ENCODE data around the gene KRTAP10-4. TPM values are rescaled to one million over a fixed set of nuclear protein-coding genes. Genes with fewer than 3 reads are reported as not detected.
"Not testable (repeated sequence)": the region's sequence is repeated elsewhere in the genome, so short reads cannot be mapped to it uniquely, and the experiment has no call there.

The KRTAP10-4 gene
- total RNA-seq, 4 donors from 2014 or later: not detected

GRCh38 chr21:44590311-44590721, 16.8 kb downstream of the KRTAP10-4 start:
- intact Hi-C loops (cut with DNase I; ENCODE audit: low total_unique reads): no loop called here
- H3K9me3 ChIP-seq: no peaks in the 10 kb centered on the region
- no peak overlapping the region for H3K4me3 ChIP-seq
- H3K27ac ChIP-seq: no peak overlapping the region
- no peaks in the 10 kb centered on the region for H3K27me3 ChIP-seq
- no peak for TF ChIP-seq CTCF (IDR thresholded peaks at IDR 0.05)
- TF ChIP-seq POLR2A (IDR thresholded peaks at IDR 0.05): no peak
- no peak for DNase-seq
- no peaks in the 10 kb centered on the region for H3K4me1 ChIP-seq
- H3K36me3 ChIP-seq: no peaks in the 10 kb centered on the region

DNA sequence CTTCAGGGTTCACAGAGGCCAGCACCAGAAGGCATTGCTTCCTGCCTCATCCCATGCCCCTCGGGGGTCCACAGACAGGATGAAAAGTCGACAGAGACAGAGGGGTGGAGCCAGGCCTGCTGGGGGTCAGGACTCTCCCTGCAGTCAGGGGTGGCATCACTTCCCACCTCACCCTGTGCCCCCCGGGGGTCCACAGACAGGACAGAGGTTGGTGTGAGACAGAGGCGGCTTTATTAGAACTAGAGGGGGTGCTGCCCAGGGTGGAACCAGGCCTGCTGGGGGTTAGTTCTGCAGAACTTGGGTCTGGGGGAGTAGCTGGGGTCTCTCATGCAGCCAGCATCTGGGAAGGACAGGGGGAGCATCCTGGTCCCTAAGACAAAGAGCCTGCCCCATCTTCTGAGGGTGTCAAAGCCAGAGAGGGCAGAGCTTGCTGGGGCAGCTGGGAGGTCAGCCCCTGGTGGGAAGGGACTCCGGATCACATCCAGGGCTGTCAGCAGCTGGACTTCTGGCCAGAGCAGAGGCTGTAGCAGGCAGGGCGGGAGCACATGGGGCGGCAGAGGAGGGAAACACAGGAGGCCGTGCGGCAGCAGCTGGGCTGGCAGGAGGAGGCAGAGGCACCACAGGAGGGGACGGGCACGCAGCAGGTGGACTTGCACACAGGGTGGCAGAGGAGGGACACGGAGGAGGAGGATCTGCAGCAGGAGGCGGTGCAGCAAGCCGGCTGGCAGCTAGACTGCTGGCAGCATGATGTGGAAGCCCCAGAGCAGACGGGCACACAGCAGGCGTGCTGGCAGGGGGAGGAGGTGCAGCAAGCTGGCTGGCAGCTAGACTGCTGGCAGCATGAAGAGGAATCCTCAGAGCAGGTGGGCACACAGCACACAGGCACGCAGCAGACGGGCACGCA, 17.6 kb downstream of the KRTAP10-4 start:
- H3K4me3 ChIP-seq; H3K4me1 ChIP-seq; H3K27ac ChIP-seq; H3K9me3 ChIP-seq; H3K36me3 ChIP-seq; intact Hi-C loops (cut with DNase I; ENCODE audit: low total_unique reads); H3K27me3 ChIP-seq; DNase-seq: not testable (repeated sequence)

DNA sequence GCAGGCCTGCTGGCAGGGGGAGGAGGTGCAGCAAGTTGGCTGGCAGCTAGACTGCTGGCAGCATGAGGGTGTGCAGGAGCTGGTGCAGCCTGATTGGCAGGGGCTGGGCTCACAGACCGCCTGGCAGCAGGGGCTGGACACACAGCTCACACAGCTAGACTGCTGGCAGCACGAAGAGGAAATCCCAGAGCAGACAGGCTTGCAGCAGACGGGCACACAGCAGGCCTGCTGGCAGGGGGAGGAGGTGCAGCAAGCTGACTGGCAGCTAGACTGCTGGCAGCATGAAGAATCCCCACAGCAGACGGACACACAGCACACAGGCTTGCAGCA, 18.2 kb downstream of the KRTAP10-4 start:
- H3K9me3 ChIP-seq; H3K4me1 ChIP-seq; H3K27ac ChIP-seq; H3K36me3 ChIP-seq; H3K27me3 ChIP-seq; intact Hi-C loops (cut with DNase I; ENCODE audit: low total_unique reads); H3K4me3 ChIP-seq; DNase-seq: not testable (repeated sequence)

DNA sequence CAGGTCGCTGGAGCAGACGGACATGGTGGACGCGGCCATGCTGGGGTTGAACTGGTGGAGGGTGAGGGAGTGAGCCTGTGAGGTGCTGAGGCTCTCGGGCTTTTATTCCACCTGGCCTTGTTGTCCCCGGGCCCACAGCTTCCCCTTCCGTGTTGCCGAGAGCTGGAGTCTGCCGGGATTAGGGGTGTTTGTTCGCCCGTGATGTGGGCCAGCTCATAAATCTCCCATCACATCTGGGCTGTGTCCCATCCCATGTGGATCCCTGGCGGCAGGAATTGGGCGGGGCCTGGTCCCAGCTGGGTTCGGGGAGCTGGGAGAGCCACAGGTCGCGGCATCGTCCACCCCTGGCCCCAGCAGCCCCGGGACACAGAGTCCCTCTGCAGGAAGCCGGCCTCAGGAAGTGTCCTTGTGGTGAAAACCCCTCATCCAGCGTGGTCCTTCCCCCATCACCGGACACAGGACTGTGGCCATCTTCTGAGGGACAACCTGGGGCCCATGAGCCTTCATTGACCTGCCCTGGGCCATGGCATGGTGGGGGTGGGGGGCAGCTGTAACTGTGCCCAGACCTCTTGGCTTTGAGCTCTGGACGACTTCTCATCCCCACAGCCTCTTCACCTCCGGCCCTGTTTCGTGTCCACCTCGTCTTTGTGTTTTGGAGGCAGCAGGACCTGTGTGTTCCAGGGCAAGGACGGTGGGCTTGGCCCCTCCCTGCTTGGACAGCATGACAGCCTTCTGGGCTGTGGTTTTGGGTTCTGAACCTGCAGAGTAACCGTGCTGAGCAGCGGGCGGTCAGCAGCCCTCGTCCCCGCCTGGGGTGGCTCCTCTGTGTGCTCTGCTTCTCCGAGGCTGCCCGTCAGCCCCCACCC, 19.1 kb downstream of the KRTAP10-4 start, which contains the start of gene KRTAP10-6:
Gene KRTAP10-6, minus strand, starts transcription at position 60 of the 866 bp plus-strand sequence. Its CDS starts 21 bp downstream, at position 39.
- no peak for DNase-seq
- Histone ChIP-seq H3K4me1 (no peaks in the 10 kb centered on the region), H3K9me3 (no peaks in the 10 kb centered on the region), H3K4me3 (no peak within 1 kb of the TSS), H3K36me3 (no peaks in the 10 kb centered on the region), H3K27me3 (no peaks in the 10 kb centered on the region), H3K27ac (no peak within 1 kb of the TSS)
- TF ChIP-seq CTCF (IDR thresholded peaks at IDR 0.05) (no peak), POLR2A (IDR thresholded peaks at IDR 0.05) (no peak)
- intact Hi-C loops (cut with DNase I; ENCODE audit: low total_unique reads): no loop called here

- no peak for DNase-seq
- no peaks in the 10 kb centered on the region for H3K4me1 ChIP-seq
- TF ChIP-seq CTCF (IDR thresholded peaks at IDR 0.05): no peak
- TF ChIP-seq POLR2A (IDR thresholded peaks at IDR 0.05): no peak
- no peak overlapping the region for H3K27ac ChIP-seq
- H3K9me3 ChIP-seq: no peaks in the 10 kb centered on the region
- intact Hi-C loops (cut with DNase I; ENCODE audit: low total_unique reads): no loop called here
- H3K36me3 ChIP-seq: no peaks in the 10 kb centered on the region
- no peaks in the 10 kb centered on the region for H3K27me3 ChIP-seq
- H3K4me3 ChIP-seq: no peak overlapping the region
Observed at GRCh38 chr21:44593598-44594405, 20.3 kb downstream of the KRTAP10-4 start.

Measured in uterus (tissue), 4 donors.